Measurements from ENCODE around the gene LAMC1.
"Not testable (repeated sequence)": the region's sequence is repeated elsewhere in the genome, so short reads cannot be mapped to it uniquely, and the experiment has no call there.

The LAMC1 gene

GRCh38 chr1:183043872-183044854 is 20.9 kb downstream of the LAMC1 start:
- no peak for DNase-seq (ENCODE audit: low read depth in 3 of 3)

DNA sequence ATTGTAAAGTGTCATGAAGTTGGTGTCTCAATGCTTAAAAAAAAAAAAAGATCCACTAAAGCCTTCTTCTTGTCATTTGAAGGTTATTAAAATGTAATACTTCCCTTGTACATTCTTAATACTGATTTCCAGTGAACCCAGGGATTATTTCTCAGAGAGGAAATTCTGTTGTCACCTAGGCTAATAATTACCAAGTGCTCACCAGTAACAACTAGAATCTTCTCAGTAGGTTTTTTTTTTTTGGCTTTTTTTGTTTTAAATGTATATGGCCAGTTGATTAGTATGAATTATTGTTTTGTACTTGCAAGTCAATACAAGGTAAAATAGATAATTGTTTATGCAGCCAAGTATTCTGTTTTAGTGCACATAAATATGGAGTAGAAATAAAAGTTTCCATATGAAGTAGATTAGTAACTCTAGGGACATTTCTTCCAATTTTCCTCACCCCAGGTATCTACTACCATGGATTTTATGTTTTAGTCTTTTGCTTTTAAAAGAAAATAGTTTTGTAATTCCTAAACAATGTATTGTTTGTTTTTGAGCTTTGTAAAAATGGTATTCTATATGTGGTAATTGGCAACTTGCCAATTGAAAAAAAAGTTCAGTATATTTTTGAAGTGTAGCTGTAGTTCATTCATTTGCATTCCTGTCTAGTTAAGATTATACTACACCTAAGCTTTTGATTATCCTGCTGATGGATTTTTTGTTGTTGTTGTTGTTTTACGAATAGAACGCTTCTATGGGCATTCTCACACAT is 21.9 kb downstream of the LAMC1 start:
- no peak for DNase-seq (ENCODE audit: low read depth in 3 of 3)

DNA sequence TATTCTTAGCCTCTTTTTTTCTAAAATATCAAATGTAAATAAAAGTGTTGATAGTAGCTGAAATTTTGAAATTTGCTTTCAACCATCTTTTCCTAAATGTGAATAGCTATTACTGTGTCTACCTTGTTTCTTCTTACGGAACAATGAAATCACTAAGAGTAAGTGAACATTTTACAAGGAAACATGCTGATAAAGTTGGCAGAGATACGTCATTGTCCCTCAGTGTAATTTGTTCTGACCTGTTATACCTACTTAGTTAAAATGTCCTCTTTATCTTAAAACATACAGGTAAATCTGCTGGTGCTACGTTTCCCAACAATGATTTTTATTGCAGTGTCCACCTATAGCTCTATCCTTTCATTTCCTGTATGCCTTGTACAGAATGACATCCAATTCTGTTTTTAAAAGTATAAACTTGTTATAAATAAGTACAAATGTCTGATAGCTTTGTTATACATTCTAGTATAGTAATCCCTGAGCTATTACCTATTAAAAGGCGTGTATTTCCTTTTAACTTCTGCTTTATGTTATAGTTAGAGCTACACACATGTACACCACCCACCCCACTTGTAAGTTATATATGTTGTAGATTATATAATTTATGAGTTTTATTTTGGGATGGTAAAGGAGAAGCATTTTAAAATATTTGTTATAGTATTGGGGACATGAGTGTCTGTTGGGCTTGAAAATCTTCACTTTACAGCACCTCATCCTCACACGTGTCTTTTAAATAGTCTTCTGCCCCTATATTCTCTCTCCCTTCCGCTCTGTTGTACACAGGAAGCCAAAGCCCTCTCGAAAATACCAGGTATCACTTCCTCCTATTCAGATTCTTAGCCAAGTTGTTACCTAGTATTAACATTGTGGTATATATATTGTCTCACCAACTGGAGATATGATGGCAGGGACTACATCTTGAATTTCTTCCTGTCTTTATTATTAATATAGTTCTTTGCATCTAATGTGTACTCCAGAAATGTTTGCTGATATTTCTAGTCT is 25.2 kb downstream of the LAMC1 start:
- DNase-seq (ENCODE audit: low read depth in 3 of 3) = no peak

GRCh38 chr1:183051546-183051945 is 28.3 kb downstream of the LAMC1 start:
- no peak for DNase-seq (ENCODE audit: low read depth in 3 of 3)

DNA sequence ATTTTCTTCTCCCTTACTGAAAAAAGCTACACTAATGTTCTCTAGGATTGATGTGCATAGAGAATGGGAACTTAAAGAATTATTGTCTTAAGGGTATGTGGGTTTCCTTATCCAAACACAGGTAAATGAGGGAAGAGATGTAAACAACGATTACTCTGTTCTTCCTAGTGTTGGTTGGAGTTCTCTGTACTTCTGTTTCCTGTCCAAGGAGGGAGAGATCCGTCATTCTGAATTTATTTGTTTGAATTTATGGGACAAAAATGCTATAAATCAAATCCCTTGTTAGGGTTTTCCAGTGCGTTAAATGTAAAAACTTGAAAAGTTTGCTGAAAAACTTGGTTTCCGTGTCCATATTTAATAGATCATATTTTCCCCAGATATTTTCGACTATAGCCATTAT is 29.6 kb downstream of the LAMC1 start:
- no peak for DNase-seq (ENCODE audit: low read depth in 3 of 3)

GRCh38 chr1:183058851-183059502 is 35.8 kb downstream of the LAMC1 start:
- no peak for DNase-seq (ENCODE audit: low read depth in 3 of 3)

GRCh38 chr1:183061194-183061593 is 38.0 kb downstream of the LAMC1 start:
- no peak for DNase-seq (ENCODE audit: low read depth in 3 of 3)

- DNase-seq (ENCODE audit: low read depth in 3 of 3) = no peak
These were observed 40.1 kb downstream of the LAMC1 start for GRCh38 chr1:183063349-183063748.

- DNase-seq (ENCODE audit: low read depth in 3 of 3) = no peak
These were observed 42.0 kb downstream of the LAMC1 start for GRCh38 chr1:183065168-183065706.

DNA sequence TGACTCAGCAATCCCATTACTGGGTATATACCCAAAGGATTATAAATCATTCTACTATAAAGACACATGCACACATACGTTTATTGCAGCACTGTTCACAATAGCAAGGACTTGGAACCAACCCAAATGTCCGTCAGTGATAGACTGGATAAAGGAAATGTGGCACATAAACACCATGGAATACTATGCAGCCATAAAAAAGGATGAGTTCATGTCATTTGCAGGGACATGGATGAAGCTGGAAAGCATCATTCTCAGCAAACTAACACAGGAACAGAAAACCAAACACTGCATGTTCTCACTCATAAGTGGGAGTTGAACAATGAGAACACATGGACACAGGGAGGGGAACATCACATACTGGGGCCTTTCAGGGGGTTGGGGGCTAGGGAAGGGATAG is 43.2 kb downstream of the LAMC1 start:
- not testable (repeated sequence) for DNase-seq (ENCODE audit: low read depth in 3 of 3)

- no peak for DNase-seq (ENCODE audit: low read depth in 3 of 3)
These were observed 46.5 kb downstream of the LAMC1 start for GRCh38 chr1:183069562-183070216.

DNA sequence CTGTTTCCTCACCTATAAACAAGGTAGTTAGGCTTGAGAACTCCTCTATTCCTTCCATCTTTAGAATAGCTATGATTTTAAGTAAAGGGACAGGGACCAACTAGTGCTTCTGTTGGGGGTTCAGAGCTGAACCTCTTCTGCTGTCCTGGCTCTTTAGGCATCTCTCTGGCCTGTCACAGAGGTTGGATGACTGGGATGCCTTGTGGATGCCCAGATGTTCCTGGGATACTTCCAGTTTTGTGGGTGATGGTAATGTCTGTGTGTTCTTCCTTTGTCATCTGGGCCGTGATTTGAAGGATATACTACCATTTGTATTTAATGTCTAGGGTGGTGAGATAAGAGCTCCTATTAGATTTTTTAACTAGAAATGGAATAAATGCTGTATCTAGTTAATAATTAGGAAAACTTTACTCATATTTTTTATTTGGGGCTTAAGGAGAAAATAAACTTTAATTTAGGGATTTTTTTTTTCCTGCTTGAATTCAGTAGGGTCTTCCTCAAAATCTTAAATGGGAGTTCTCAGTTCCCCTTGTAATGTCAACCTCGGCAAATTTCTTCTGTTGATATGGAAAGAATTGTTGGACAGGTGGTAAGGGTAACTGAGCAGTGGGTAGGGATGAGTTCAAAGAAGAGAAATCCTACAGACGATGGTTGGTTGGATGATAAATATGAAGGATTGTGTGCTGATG is 47.2 kb downstream of the LAMC1 start:
- no peak for DNase-seq (ENCODE audit: low read depth in 3 of 3)

DNA sequence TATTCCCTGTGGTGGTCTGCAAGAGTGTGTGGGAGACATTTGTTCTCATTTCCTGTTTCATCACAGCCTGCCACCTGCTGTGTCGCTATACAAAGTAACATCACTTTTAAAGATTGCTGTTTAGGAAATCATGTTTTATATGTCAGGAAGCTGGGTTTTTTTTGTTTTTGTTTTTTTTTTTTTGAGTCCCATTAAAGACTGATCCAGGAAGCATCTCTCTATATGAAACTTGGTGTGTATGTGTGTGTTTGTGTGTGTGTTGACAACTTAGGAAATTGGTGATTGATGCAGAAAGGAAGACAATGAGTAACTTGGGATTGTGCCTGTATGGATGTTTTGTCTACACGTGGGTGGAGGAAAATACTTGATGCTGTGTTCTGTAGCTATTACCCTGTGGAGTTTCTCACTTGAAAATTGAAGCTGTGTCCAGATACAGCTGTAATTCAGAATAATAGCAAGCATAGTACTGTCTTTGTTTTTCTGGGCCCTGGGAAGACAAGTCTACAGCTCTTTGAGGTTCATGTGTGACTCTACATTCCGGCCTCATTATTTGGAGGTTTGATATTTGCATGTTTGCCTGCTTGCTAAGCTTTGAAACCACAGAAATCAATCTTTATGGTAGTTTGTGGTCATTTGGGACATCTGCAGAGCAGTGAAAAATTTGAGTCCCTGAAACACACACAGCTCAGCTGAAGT is 47.9 kb downstream of the LAMC1 start:
- no peak for DNase-seq (ENCODE audit: low read depth in 3 of 3)

- not testable (repeated sequence) for DNase-seq (ENCODE audit: low read depth in 3 of 3)
These were observed 49.4 kb downstream of the LAMC1 start for GRCh38 chr1:183072595-183072994.

DNA sequence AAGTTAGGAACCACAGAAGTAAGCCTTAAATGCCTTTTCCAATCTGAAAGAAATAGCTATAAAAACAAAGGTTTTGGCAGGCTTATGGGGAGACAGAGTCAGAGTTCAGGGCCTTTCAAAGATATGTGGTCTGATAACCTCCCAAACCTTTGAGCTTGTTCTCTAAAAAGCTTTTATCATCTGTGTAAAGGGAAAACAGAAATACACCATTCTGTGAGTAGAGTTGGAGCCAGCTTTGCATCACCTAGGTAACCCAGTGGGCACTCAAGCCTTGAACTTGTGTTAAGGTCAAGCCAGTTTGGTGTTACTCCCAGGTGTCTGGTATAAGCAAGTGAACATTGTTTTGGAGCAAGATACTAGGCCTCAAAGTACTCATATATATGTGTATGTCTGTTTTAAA is 50.1 kb downstream of the LAMC1 start:
- DNase-seq (ENCODE audit: low read depth in 3 of 3) = no peak

GRCh38 chr1:183074215-183074614 is 51.0 kb downstream of the LAMC1 start:
- DNase-seq (ENCODE audit: low read depth in 3 of 3) = no peak

- DNase-seq (ENCODE audit: low read depth in 3 of 3) = no peak
These were observed 52.6 kb downstream of the LAMC1 start for GRCh38 chr1:183075861-183076260.

- DNase-seq (ENCODE audit: low read depth in 3 of 3) = no peak
These were observed 53.9 kb downstream of the LAMC1 start for GRCh38 chr1:183077097-183077496.

All from stimulated activated CD4-positive, alpha-beta T cell treated with anti-CD3 and anti-CD28 coated beads, TNF-alpha, amount 100 ng/mL, for 4 hours (primary cell).